Esophagus squamous epithelium (tissue), 4 donors: Measurements from ENCODE around the gene MCC.

Source experiments
- POLR2A ChIP-seq, 4 donors: fragments of 450-650 bp; IDR thresholded peaks; one replicate each; pipeline ENCODE4 v1.6.1; 2017; ENCODE audit warnings: antibody characterized with exemption in 4 of 4, mild to moderate bottlenecking in 4 of 4, moderate library complexity in 3 of 4
- TF ChIP-seq, protein P1 (sequence below), 6 experiments: fragments of 450-650 bp in 4 of 6; fragments of 200-600 bp in 2 of 6; sonication (generic) in 2 of 6; IDR thresholded peaks; one replicate each; pipeline ENCODE4 v1.5.1; 2016 to 2019; ENCODE audit warnings: antibody characterized with exemption in 6 of 6, mild to moderate bottlenecking in 4 of 6, moderate library complexity in 4 of 6

DNA sequence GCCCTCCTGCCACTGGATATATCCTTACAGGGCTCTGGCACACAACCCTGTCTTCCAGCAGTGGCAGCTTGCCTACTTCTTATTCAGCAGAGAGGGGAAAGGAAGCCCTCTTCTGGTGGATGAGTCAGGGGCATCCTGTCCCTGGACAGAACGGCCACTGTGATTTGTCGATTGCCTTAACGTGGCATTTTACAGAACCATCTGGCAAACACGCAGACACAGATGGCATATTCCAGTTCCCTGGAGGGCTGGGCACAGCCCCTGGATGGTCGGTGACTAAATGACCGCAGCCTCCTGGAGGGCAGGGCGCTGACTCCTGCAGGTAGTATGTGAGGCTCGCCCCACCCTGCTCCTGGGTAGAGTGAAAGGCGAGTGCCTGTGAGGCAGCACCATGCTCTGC, 449.5 kb downstream of the MCC start:
- TF ChIP-seq, protein P1, sequence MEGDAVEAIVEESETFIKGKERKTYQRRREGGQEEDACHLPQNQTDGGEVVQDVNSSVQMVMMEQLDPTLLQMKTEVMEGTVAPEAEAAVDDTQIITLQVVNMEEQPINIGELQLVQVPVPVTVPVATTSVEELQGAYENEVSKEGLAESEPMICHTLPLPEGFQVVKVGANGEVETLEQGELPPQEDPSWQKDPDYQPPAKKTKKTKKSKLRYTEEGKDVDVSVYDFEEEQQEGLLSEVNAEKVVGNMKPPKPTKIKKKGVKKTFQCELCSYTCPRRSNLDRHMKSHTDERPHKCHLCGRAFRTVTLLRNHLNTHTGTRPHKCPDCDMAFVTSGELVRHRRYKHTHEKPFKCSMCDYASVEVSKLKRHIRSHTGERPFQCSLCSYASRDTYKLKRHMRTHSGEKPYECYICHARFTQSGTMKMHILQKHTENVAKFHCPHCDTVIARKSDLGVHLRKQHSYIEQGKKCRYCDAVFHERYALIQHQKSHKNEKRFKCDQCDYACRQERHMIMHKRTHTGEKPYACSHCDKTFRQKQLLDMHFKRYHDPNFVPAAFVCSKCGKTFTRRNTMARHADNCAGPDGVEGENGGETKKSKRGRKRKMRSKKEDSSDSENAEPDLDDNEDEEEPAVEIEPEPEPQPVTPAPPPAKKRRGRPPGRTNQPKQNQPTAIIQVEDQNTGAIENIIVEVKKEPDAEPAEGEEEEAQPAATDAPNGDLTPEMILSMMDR (IDR thresholded peaks at IDR 0.05) = no peak
- TF ChIP-seq POLR2A (IDR thresholded peaks at IDR 0.05) = no peak
